Mucosa of rectum (tissue), 2 donors: ENCODE data around the gene L1TD1.
"Not testable (repeated sequence)": the region's sequence is repeated elsewhere in the genome, so short reads cannot be mapped to it uniquely, and the experiment has no call there.

Experiments
- H3K27ac ChIP-seq, 2 donors: one replicate each; pipeline ENCODE4 v1.7.0; 2013; ENCODE audit warnings: inconsistent platforms in 2 of 2, low read depth in 2 of 2, low read length in 2 of 2
- H3K27me3 ChIP-seq, 2 donors: one replicate each; pipeline ENCODE4 v1.7.0; 2013; ENCODE audit warnings: low read length in 2 of 2; ENCODE audit not compliant: control insufficient read depth in 2 of 2, insufficient read depth in 2 of 2
- H3K36me3 ChIP-seq, 2 donors: one replicate each; pipeline ENCODE4 v1.7.0; 2013; ENCODE audit warnings: low read length in 2 of 2; ENCODE audit not compliant: control insufficient read depth in 2 of 2, insufficient read depth in 2 of 2
- H3K4me1 ChIP-seq, 2 donors: one replicate each; pipeline ENCODE4 v1.7.0; 2013; ENCODE audit warnings: low read length in 2 of 2, mild to moderate bottlenecking in 1 of 2; ENCODE audit not compliant: control insufficient read depth in 2 of 2, insufficient read depth in 2 of 2
- H3K4me3 ChIP-seq, 2 donors: one replicate each; pipeline ENCODE4 v1.7.0; 2013; ENCODE audit warnings: low read length in 2 of 2
- H3K9ac ChIP-seq, 2 donors: one replicate each; pipeline ENCODE4 v1.7.0; 2013; ENCODE audit warnings: low read length in 2 of 2, low read depth in 1 of 2, mild to moderate bottlenecking in 1 of 2
- H3K9me3 ChIP-seq, 2 donors: one replicate each; pipeline ENCODE4 v1.7.0; 2013; ENCODE audit warnings: low read length in 2 of 2; ENCODE audit not compliant: control insufficient read depth in 2 of 2
- donor health status: healthy.
- donor health status: Normal muscosa, but diverticular disease.

Gene L1TD1

GRCh38 chr1:62220456-62220855, 25.8 kb downstream of the L1TD1 start:
- not testable (repeated sequence) for H3K9ac ChIP-seq, H3K36me3 ChIP-seq, H3K4me1 ChIP-seq, H3K9me3 ChIP-seq, H3K27me3 ChIP-seq, H3K27ac ChIP-seq, H3K4me3 ChIP-seq

- Histone ChIP-seq H3K4me1 (no peaks in the 10 kb centered on the region), H3K36me3 (no peaks in the 10 kb centered on the region), H3K4me3 (no peak overlapping the region), H3K27me3 (no peaks in the 10 kb centered on the region), H3K27ac (no peak overlapping the region), H3K9ac (no peak overlapping the region), H3K9me3 (no peaks in the 10 kb centered on the region)
Measured at GRCh38 chr1:62221171-62221570, 26.5 kb downstream of the L1TD1 start.

GRCh38 chr1:62222321-62222720, 27.7 kb downstream of the L1TD1 start:
- Histone ChIP-seq H3K9me3 (no peaks in the 10 kb centered on the region), H3K36me3 (no peaks in the 10 kb centered on the region), H3K4me3 (no peak overlapping the region), H3K9ac (no peak overlapping the region), H3K27me3 (no peaks in the 10 kb centered on the region), H3K4me1 (no peaks in the 10 kb centered on the region), H3K27ac (no peak overlapping the region)

GRCh38 chr1:62224182-62224581, 29.5 kb downstream of the L1TD1 start:
- Histone ChIP-seq H3K36me3 (no peaks in the 10 kb centered on the region), H3K27ac (no peak overlapping the region)

GRCh38 chr1:62227496-62227895, 32.8 kb downstream of the L1TD1 start:
- Histone ChIP-seq H3K27ac (no peak overlapping the region), H3K4me3 (no peak overlapping the region), H3K9me3 (no peaks in the 10 kb centered on the region), H3K4me1 (no peaks in the 10 kb centered on the region), H3K36me3 (no peaks in the 10 kb centered on the region), H3K9ac (no peak overlapping the region), H3K27me3 (no peaks in the 10 kb centered on the region)

More at GRCh38 chr1:62224182-62224581, 29.5 kb downstream of the L1TD1 start:
- no peaks in the 10 kb centered on the region for H3K9me3 ChIP-seq
- H3K4me1 ChIP-seq, result no peaks in the 10 kb centered on the region
- no peak overlapping the region for H3K4me3 ChIP-seq
- no peak overlapping the region for H3K9ac ChIP-seq
- H3K27me3 ChIP-seq, result no peaks in the 10 kb centered on the region

- Histone ChIP-seq H3K9ac (no peak overlapping the region), H3K4me1 (no peaks in the 10 kb centered on the region), H3K4me3 (no peak overlapping the region), H3K27me3 (no peaks in the 10 kb centered on the region), H3K9me3 (no peaks in the 10 kb centered on the region), H3K27ac (no peak overlapping the region), H3K36me3 (no peaks in the 10 kb centered on the region)
Measured at GRCh38 chr1:62228136-62228882, 33.7 kb downstream of the L1TD1 start.

- Histone ChIP-seq H3K4me1 (no peaks in the 10 kb centered on the region), H3K4me3 (no peak overlapping the region), H3K27ac (no peak overlapping the region), H3K27me3 (no peaks in the 10 kb centered on the region), H3K36me3 (no peaks in the 10 kb centered on the region), H3K9ac (no peak overlapping the region), H3K9me3 (no peaks in the 10 kb centered on the region)
Measured at GRCh38 chr1:62228883-62229187, 34.2 kb downstream of the L1TD1 start.

- no peaks in the 10 kb centered on the region for H3K9me3 ChIP-seq
Measured at GRCh38 chr1:62229468-62229867, 34.8 kb downstream of the L1TD1 start.

GRCh38 chr1:62229932-62230331, 35.3 kb downstream of the L1TD1 start:
- Histone ChIP-seq H3K9ac (no peak overlapping the region), H3K4me1 (no peaks in the 10 kb centered on the region), H3K36me3 (no peaks in the 10 kb centered on the region)

More at GRCh38 chr1:62229468-62229867, 34.8 kb downstream of the L1TD1 start:
- Histone ChIP-seq H3K27me3 (no peaks in the 10 kb centered on the region), H3K36me3 (no peaks in the 10 kb centered on the region), H3K4me3 (no peak overlapping the region), H3K9ac (no peak overlapping the region), H3K4me1 (no peaks in the 10 kb centered on the region), H3K27ac (no peak overlapping the region)

GRCh38 chr1:62230718-62231117, 36.1 kb downstream of the L1TD1 start:
- H3K4me3 ChIP-seq, result no peak overlapping the region
- no peaks in the 10 kb centered on the region for H3K27me3 ChIP-seq
- H3K36me3 ChIP-seq, result no peaks in the 10 kb centered on the region
- no peaks in the 10 kb centered on the region for H3K9me3 ChIP-seq
- H3K9ac ChIP-seq, result no peak overlapping the region
- H3K27ac ChIP-seq, result no peak overlapping the region
- no peaks in the 10 kb centered on the region for H3K4me1 ChIP-seq

More at GRCh38 chr1:62229932-62230331, 35.3 kb downstream of the L1TD1 start:
- H3K9me3 ChIP-seq, result no peaks in the 10 kb centered on the region
- H3K4me3 ChIP-seq, result no peak overlapping the region
- H3K27me3 ChIP-seq, result no peaks in the 10 kb centered on the region
- H3K27ac ChIP-seq, result no peak overlapping the region
